RWPE1 (cell line): ENCODE data around the gene MAGEB4.

Experiments used
- CTCF ChIA-PET: fragments of 350-600 bp; sonication (Branson Sonifier 250); formaldehyde crosslinking; extraction: SDS; loops from one replicate; lab custom pipeline; 2021; lab: Yijun Ruan, JAX
- POLR2A ChIA-PET: fragments of 400-600 bp; formaldehyde crosslinking; extraction: SDS; loops from one replicate; lab custom pipeline; 2020; ENCODE audit warnings: antibody characterized with exemption; ENCODE audit not compliant: low non-redundant PET; lab: Yijun Ruan, JAX
- DNase-seq: peaks from one replicate; pipeline ENCODE4 v3.0.0; 2012; ENCODE audit warnings: low spot score
- H3K27ac ChIP-seq: fragments of 450-650 bp; 2 replicates; pipeline ENCODE4 v1.5.1; 2017
- TF ChIP-seq, protein P1 (sequence below): fragments of 450-650 bp; conservative IDR thresholded peaks from 2 replicates; pipeline ENCODE4 v1.5.1; 2017; ENCODE audit warnings: low read depth, mild to moderate bottlenecking

Gene MAGEB4

DNA sequence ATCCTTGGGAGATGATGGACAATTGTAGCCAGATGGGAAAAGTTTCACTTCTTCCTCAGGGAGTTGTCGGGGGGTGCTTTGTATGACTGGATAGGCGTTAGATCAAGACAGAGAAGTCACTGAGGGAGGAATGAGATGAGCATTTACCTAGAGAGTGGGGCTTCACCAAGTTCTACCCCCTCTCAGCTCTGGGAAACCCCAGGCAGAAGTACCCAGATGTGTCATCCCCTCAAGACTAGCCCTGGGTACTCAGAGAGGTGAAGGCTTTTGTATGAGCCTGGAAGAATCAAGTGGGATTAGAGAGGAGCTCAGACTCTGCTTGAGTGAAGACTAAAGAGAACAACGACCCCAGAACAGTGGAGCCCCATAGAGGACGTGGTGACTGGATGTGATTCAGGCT is 7.1 kb downstream of the MAGEB4 start:
- DNase-seq, result no peak
- ChIA-PET CTCF (no interaction called here), POLR2A (no interaction called here)
- no peak overlapping the region for H3K27ac ChIP-seq
- TF ChIP-seq, protein P1, sequence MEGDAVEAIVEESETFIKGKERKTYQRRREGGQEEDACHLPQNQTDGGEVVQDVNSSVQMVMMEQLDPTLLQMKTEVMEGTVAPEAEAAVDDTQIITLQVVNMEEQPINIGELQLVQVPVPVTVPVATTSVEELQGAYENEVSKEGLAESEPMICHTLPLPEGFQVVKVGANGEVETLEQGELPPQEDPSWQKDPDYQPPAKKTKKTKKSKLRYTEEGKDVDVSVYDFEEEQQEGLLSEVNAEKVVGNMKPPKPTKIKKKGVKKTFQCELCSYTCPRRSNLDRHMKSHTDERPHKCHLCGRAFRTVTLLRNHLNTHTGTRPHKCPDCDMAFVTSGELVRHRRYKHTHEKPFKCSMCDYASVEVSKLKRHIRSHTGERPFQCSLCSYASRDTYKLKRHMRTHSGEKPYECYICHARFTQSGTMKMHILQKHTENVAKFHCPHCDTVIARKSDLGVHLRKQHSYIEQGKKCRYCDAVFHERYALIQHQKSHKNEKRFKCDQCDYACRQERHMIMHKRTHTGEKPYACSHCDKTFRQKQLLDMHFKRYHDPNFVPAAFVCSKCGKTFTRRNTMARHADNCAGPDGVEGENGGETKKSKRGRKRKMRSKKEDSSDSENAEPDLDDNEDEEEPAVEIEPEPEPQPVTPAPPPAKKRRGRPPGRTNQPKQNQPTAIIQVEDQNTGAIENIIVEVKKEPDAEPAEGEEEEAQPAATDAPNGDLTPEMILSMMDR, result no peak

DNA sequence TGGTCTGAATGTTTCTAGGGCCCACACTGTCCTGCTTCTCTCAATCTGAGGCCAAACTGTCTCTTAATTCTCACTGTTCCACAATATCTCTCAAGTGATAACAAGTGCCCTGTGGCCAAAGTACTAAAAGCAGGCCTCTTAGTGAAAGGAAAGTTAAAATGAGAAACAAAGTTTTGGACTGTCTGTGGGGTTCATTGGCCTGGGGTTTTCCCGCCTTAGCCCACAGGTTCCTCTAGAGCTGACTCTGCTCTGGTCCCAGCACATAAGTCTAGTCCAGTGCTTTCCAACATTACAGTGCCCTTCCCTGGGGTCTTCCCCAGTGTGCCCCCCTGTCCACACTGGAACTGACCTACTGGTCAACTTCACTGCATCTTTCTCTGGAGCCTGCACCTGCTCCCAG is 11.5 kb downstream of the MAGEB4 start:
- DNase-seq, result no peak
- H3K27ac ChIP-seq, result no peak overlapping the region
- TF ChIP-seq, protein P1, result no peak
- CTCF ChIA-PET, result no interaction called here
- POLR2A ChIA-PET, result no interaction called here

DNA sequence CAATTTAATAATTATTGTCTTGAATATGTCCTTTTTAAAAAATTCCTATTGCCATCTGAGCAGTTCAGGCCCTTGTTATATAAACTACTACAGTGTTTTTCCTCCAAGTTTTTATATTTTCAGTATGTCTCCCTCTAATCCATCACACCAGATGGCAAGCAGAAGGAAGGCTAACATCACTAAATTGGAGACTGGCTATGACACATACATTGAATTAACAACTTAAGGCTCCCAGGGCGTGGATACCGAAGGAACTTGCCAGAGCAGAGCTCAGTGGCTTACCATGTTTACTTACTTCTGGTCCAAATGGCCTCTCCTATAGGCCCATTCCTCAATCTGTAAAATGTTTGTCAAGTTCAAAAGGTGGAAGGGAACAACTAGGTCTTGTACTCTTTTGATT is 18.1 kb downstream of the MAGEB4 start:
- POLR2A ChIA-PET, result no interaction called here

DNA sequence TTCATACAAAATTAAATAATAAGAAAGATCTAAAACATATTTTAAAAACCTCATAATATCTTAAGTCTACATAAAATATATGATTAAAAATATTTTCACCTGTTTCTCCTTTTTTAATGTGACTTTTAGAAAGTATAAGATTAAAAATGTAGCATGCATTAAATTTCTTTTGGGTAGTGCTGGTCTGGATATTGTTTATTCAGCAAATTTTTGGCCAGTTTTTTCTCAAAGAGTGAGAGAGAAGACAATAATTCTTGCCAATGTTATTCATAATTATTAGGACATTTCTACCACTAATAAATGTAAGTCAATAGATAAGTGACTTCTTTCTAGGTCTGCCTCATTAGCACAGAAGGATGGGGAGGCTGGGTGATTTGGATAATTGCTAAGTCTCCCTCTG is 19.2 kb downstream of the MAGEB4 start:
- TF ChIP-seq, protein P1, result no peak
- POLR2A ChIA-PET, result no interaction called here
- CTCF ChIA-PET, result no interaction called here
- DNase-seq, result no peak
- no peak overlapping the region for H3K27ac ChIP-seq

More for the DNA sequence above, 18.1 kb downstream of the MAGEB4 start:
- DNase-seq, result no peak
- TF ChIP-seq, protein P1, result no peak
- no peak overlapping the region for H3K27ac ChIP-seq
- CTCF ChIA-PET, result no interaction called here

DNA sequence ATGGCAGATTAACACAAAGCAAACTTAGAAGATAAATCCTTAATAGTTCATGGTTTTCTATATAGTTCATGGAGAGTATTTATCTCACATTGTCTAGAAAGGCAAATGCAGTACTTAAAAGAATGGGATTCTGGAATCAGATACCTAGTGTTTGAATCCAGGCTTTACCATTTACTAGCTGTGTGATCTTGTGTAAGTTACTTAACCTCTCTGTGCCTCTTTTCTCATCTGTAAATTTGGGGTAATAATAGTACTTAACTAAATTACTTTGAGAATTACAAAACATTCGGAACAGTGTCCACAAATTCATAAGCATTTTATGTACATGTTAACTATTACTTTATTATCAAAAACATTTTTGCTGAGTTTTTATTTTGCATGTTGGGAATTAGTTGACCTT is 21.0 kb downstream of the MAGEB4 start:
- H3K27ac ChIP-seq, result no peak overlapping the region
- ChIA-PET POLR2A (no interaction called here), CTCF (no interaction called here)
- TF ChIP-seq, protein P1, result no peak
- DNase-seq, result no peak

DNA sequence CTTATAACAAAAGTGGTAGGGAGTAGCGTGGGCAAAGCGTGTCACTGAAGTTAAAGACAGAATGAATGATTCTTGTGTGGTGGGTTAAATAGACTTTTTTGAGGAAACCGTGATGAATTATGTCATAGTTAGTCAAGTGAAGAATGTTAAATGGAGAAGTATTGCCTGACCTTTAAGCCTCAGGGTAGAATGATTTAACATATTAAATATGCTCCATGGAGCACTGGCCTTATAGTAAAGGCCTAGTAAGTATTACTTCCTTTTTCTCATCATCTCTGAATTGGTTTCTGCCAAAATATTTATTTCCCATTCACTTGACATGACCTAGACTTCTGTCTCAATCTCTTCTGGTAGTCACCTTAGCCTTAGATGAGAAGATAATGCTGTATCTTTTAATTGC is 28.8 kb downstream of the MAGEB4 start:
- ChIA-PET CTCF (no interaction called here), POLR2A (no interaction called here)
- H3K27ac ChIP-seq, result no peak overlapping the region

More for the DNA sequence above, 28.8 kb downstream of the MAGEB4 start:
- TF ChIP-seq, protein P1, result no peak
- no peak for DNase-seq
